HEK293 (cell line): Measurements from ENCODE around the gene HFM1.

Experiments
- ATF2 ChIP-seq: fragments of 450-650 bp; formaldehyde crosslinking; IDR thresholded peaks from 2 replicates; pipeline ENCODE4 v1.5.1; 2016; ENCODE audit warnings: missing biosample characterization, missing genetic modification characterization, low read depth
- CTCF ChIP-seq: fragments of 450-650 bp; formaldehyde crosslinking; IDR thresholded peaks from 2 replicates; pipeline ENCODE4 v1.5.1; 2016; ENCODE audit warnings: missing biosample characterization, missing genetic modification characterization
- MEIS1 ChIP-seq: sonication (generic); formaldehyde crosslinking; IDR thresholded peaks from 2 replicates; pipeline ENCODE4 v1.8.1; 2022; ENCODE audit warnings: missing genetic modification reagents, mild to moderate bottlenecking, borderline replicate concordance
- YY1 ChIP-seq: fragments of 450-650 bp; formaldehyde crosslinking; IDR thresholded peaks from 2 replicates; pipeline ENCODE4 v1.5.1; 2018; ENCODE audit warnings: missing biosample characterization, missing genetic modification characterization
- ZNF133 ChIP-seq: fragments of 450-650 bp; formaldehyde crosslinking; IDR thresholded peaks from 2 replicates; pipeline ENCODE4 v1.5.1; 2016; ENCODE audit warnings: missing biosample characterization, missing genetic modification characterization
- ZNF510 ChIP-seq: fragments of 450-650 bp; formaldehyde crosslinking; IDR thresholded peaks from 2 replicates; pipeline ENCODE4 v1.5.1; 2018; ENCODE audit warnings: mild to moderate bottlenecking, missing genetic modification characterization, missing biosample characterization; ENCODE audit not compliant: insufficient replicate concordance
- ZNF654 ChIP-seq: fragments of 450-650 bp; formaldehyde crosslinking; IDR thresholded peaks from 2 replicates; pipeline ENCODE4 v1.5.1; 2016; ENCODE audit warnings: low read depth, missing biosample characterization, missing genetic modification characterization

- TF ChIP-seq CTCF (no peak), ATF2 (tag by site-specific recombination) (no peak), ZNF133 (tag by site-specific recombination) (no peak), ZNF654 (tag by site-specific recombination) (no peak), ZNF510 (no peak), MEIS1 (CRISPR knock-in tag) (no peak), YY1 (tag by site-specific recombination) (no peak)
Measured at GRCh38 chr1:91381844-91382243, 22.8 kb downstream of the HFM1 start.
